Stimulated activated CD4-positive, alpha-beta T cell treated with anti-CD3 and anti-CD28 coated beads, Interleukin-12 subunit alpha, Interleukin-12 subunit beta, amount 100 ng/mL, for 24 hours (primary cell): ENCODE results near the gene FIBCD1.

Experiments used
- DNase-seq, 2 experiments: peaks; one replicate each; pipeline ENCODE4 v3.0.0-alpha.2; 2020; ENCODE audit warnings: low read depth in 2 of 2

FIBCD1 gene

GRCh38 chr9:130858739-130859705 lies 80.0 kb downstream of the FIBCD1 start:
- DNase-seq = no peak

- no peak for DNase-seq
Measured at GRCh38 chr9:130857864-130858738, 80.9 kb downstream of the FIBCD1 start.

DNA sequence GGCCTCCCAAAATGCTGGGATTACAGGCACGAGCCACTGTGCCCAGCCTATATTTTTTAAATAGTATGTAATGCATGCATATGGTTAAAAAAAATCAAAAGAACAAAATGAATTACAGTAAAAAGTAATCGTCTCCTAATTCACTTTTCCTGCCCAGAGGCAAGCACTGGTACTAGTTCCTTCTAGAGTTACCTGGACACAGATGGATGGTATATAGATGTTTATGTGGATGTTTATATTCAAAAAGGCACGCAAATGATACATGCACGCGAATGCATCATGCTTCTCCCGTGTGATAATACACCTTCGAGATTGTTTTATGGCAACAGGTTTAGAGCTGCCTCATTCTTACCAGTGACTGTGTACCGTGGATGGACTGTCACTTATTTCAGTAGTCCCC lies 82.6 kb downstream of the FIBCD1 start:
- no peak for DNase-seq

- no peak for DNase-seq
Measured at GRCh38 chr9:130854835-130855234, 84.2 kb downstream of the FIBCD1 start.

DNA sequence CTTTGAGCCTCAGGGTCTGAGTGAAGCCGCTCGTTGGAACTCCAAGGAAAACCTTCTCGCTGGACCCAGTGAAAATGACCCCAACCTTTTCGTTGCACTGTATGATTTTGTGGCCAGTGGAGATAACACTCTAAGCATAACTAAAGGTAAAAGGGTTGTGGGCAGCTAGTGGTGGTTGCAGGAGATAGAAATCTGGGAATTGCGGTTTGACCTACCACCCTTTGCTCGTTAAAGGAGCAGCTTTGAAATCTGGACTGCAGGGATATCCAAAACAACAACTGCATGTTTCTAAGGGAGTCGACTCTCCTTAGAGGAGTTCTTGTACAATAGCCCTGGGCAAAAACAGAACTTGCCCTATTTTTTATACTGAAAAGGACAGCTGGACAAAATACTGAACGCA lies 85.0 kb downstream of the FIBCD1 start:
- DNase-seq = no peak

DNA sequence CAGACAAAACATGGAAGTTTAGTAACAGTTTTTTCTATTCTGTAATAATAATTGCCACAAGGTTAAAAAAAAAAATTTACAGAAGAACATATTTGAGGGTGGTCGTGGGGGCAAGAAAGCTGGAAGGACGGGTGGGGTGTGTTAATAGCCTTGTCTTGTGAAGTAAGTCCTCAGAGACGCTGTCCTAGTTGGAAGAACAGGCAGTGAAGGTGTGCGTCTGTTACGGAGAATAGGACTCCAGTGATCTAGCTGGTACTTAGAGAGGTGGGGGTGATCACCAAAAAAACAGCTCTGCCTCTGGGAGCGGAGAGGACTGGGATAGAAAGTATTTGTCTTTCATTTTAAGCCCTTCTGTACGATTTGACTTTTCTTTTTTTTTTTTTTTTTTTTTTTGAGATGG lies 86.2 kb downstream of the FIBCD1 start:
- DNase-seq = no peak
